Ramos (cell line): Measurements from ENCODE around the gene FSIP2.

ENCODE experiments used
- in situ Hi-C: fragments of 300-500 bp; cut with MboI; formaldehyde crosslinking; loops from one replicate; pipeline ENCODE4 v1.14.3; 2022; ENCODE audit warnings: low sequenced_read_pairs; ENCODE audit not compliant: unreplicated experiment

Gene FSIP2, protein sequence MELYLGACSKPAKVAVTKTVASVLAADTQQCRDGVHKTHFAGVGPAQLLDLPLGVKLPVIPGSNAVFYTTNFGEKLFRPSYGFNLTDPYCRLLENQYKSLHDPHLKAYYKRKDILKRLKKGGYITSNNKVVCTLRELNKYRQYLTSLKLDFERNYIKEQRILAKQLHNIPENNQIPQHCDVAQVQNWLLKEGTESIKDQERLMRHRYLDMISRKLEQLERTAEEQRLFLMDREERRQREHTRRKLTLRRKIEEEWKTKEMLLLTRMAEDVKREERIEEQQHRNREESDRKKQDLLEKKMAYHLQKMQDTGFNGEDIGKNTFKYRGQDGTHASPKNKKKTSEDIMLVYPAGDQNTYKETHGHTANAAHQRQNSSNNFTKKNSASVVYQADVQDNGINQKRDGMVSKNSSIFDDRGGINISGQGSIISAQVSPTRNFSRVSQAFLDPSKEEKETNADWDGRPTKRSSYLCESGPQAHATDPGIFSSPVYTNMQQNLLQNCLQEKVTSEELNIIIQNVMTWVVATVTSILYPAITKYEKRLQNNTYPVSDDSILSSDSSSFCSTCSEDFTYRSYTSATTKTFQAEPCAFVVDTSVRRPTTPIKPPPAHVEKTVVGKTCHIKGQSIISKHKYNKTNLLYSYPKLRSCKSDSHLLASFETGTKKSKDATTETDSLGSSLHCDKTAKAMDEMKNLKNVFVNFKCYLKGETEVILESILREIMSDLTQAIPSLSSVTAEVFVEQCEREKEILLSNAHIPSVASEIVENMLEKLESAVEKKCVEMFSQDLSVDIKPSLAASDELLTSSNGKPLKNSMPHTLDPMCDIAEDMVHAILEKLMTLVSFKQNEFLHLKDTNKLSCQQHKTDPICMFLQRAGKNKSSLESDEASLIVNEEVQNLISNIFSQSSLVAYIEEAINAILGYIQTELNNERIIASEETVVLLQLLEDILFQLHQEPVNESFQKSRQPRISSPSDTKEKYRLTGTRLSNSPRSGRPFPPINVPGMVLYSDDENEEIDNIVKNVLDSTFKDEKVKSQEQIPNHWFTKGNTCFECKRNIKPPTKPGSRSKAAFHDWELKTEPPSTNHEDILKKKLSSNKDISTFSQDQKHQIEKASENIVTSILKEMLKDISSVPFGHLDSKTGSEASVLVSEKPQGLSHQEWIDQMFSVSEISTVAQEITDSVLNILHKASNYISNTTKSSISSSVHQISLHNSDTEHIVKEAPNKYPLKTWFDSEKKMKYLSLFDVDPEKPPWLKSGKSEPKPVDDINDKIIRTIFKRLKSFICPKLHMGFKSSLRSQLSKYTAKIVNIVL (N-terminal part only)

DNA sequence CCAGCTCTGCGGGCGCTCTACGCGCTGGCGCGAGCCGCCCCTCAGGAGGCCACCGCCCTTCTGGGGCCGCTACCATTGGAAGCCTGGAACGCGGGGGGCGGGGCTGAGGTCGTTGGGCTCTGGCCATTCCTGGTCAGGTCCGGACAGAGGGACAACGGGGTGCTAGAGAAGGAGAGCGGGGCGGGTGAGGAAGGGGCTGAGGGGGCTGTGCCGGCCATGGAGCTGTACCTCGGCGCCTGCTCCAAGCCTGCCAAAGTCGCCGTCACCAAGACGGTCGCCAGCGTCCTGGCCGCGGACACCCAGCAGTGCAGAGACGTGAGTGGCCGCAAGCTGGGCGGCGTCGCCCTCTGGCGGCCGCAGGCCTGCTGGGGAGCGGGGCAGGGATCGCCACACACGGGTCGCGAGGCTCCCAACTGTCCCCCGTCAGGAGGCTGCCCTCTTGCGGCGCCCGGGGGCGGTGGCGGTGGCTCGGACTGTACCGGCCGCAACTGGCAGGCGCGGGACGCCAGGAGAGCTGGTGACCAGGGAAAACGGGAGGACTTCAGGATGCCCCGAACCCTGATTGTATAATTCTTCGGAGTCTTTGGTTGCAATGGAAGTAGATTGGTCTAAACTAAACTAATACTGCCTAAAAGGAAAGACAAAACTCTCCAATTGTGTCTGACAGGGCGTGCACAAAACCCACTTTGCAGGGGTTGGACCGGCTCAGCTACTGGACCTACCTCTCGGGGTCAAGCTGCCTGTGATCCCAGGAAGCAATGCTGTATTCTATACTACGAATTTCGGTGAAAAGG lies at the start of gene FSIP2:
FSIP2 (plus strand) TSS at position 126 of the 794 bp plus-strand sequence; CDS start at position 217, 91 bp downstream.
- in situ Hi-C loops = no loop called here

DNA sequence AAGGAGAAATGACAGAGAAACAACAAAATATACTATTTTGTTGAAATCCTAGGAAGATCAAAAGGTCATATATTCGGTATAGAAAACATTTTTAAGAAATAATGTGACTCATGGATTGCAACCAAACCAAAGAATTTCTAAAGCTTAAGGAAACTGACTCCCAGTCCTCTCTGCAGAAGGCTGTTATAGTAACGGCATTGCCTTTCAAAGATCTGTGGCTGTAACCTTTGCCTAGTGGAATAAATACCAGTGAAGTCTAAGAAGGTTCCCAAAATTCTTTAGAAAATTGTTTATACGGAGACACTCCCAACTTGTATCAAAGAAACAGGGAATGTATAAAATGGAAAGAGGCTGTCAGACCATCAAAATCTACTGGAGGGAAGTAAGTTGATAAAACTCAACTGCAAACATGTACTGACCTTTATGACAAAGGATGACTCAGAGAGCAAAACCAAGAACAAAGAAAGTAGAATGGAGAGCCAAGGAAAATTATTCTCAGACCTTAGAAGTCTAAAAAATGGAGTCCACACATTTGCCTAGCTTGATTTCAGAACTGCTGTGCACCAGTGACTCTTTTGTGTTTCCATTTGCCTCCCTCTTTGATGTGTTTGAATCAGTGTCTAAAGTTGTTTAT lies 48.6 kb upstream of the FSIP2 start:
- in situ Hi-C loops = no loop called here

DNA sequence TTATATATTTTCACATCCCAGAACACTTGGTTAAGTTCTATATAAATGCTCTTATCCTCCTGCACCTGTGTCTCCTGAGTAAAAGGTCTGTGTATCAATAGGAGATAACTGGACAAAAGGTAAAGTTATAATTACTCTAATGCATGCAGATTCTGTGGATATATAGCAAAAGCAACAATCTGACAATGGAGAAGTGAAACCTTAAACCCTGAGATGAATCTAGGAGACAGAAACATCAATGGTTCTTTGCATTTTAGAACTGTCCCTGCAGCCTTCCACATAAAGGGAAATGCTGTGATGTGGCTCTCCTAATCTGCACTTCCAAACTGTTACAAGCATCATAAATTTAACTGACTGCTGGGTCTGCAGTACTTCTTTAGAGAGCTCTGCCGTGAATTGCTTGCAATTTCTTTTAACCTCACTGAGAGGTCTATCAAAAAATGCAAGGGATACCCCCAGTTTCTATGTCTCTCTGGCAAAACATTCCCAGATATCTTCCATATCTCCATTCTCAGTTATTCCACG lies 42.8 kb upstream of the FSIP2 start:
- in situ Hi-C loops = no loop called here

DNA sequence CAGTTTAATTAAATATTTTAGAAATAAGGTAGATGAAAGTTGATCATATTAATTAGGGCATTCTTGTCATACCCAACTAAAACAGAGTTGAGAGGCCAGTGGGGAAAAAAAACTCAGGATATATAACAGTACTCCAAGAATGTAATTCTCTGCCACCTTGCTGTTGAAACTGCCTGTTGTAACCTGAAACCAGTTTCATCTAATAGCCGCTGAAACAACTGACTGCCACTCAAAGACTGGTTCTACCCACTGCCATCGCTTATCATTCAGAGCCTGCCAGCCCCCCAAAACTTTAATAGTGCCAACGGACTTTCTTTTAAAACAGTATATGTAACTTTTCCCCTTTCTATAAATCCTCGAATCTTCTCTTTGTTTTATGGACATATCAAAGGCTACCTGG lies 37.7 kb upstream of the FSIP2 start:
- in situ Hi-C loops = no loop called here

DNA sequence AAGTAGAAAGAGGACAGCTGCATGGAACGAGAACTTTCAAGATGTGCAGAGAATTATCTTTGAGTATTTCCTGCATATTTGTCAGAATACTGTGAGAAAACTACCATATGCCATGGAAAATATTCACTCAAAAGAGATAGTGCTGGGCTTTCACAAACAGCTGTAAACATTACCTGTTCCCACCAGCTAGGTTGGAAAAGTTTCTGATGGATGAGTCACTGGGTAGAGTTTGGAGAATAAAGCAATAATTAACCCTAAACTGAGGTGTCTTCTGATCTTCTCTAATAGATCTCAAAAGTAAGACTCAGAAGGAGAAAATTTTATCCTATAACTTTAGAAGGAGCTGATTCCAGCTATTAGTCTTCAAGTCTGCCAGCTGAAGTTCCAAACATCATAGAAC lies 3.9 kb upstream of the FSIP2 start:
- in situ Hi-C loops = no loop called here

DNA sequence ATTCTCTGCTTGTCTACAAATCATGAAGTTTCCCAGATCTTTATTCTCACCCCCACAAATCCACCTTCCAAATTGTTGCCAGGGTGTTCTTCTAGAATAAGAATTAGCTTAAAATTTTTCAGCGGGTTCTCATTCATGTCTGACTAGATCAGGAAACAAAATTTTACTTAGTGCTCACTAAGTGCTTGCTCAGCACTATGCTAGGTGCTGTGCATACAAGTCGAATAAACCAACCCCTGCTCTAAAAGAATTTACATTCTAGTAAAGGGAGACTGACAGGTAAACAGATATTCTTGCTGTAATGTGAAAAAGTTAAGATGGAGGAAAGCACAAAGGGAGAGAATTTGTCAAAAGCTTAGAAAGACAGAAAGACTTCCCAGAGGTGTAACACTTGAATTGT lies 2.4 kb upstream of the FSIP2 start:
- in situ Hi-C loops = no loop called here

DNA sequence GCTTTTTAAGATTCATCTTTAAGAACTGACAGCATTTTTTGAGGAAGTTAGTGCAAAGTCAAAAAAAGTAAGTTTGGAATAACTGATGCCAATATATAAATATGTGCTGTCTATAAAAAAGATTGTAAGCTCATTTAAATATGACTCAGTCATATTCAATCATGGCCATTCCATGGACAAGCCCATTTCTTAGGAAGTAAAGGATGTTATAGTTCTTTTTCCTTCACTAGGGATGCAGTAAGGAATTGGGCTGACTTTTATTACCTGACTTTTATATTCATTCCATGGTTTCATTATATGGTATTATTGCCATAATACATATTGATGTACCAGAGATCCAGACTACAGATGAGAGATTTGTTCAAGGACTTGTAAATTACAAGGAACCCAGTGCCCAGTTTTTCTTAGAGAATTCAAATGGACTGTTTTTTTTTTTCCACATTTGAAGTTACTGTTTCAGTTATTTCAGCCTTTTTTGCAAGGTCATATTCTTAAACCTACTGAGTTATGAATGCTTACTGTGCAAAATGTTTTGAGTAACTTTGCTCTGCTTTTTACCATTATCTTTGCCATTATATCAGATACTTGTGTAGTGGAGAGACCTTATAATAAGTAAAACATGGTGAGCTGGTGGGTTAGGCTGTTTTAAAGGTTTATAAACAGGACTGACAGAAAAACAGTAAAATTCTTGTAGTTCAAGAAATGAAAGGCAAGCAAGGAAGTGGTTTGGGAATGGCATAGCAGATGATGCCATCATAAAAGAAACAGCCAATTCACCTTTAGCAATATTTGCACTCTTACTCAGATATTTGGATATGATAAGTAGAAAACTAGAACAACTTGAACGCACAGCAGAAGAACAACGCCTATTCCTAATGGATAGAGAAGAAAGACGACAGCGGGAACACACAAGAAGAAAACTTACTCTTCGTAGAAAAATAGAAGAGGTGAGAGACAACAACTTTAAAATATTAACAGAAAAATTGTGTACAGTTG lies 7.6 kb downstream of the FSIP2 start:
- in situ Hi-C loops = no loop called here

DNA sequence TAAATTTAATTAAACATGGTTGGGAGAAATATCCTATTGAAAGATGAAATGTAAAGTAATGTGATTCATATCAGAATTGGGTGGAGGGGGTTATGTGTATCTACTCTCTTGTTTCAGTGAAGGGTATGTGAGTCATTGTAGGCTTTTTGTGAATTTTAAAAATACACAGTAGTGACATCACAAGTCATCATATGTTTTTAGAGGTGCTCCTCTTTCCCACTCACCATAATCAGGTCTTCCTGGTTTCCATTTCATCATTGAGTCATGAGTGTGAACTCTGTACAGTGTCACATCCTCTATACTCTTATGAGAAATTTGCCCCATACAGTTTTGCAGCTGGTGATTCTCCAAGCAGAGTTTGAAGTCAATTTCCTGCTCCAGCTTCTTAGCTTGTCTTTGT lies 18.8 kb downstream of the FSIP2 start:
- in situ Hi-C loops = no loop called here

DNA sequence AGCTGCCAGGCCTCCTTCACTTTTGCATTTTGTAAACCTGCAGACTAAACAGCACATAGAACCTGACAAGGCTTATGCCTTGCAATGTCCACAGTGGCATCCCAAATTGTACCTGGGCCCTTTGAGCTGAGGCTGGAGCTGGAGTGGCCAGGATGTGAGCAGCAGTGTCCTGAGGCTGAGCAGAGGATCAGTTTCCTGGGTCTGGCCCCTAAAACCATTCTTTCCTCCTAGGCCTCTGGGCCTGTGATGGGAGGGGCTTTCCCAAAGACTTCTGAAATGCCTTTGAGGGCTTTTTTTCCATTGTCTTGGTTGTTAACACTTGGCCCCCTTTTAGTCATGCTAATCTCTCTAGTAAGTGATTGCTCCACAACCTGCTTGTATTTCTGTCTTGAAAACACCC lies 32.8 kb downstream of the FSIP2 start:
- in situ Hi-C loops = no loop called here

DNA sequence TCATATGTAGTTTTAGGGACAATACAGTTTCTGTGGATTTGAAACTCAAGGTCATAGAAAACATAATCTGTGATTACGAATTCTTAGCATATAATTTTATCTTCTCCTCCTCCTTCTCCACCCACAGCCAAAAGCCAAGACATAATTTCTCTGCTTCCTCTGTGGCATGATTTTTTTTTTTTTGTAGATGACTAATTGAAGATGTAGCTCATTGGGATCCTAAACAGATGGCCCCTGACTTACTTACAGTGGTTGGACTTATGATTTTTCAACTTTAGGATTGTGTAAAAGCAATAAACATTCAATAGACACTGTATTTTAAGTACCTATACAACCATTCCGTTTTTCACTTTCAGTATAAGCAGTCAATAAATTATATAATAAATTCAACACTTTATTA lies 42.3 kb downstream of the FSIP2 start:
- in situ Hi-C loops = no loop called here

DNA sequence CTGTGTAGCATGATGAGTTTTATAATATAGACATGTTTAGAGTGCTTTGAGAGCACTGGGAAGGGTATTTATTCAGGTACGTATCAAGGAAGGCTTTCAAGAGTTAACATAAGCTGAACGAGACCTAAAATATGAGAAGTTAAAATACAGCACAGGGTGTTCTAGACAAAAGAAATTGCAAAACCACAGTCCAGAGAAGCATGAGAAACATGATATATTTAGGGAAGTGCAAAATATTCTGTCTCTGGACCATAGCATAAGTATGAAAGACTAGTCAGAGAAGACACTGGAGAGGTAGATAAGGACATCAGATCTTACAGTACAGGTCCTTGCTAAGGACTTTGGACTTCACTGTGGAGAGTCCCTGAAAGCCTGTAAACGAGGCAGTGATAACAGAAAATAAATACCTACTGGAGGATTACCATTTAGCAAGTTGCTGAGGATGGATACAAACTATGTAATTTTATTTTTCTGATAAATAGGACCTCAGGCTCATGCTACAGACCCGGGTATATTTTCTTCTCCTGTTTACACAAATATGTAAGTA lies 43.7 kb downstream of the FSIP2 start:
- in situ Hi-C loops = no loop called here

DNA sequence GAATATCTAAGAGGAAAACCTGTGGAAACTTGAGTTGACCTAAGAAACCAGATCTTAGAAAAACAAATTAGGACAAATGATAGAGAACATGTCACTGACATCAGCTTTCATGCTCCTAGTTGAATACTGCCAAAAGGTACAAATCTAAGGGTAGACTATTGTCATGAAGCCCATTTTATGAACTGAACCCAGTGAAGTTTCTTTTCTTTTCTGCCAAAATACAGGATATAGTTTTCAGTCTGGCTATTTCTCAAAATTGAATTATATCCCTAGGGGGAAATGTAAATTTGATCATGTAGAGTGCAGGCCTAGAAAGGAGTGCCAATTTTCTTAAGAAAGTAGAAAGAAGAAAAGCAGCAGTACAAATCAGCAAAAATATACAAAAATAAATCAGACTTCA lies 46.6 kb downstream of the FSIP2 start:
- in situ Hi-C loops = no loop called here

DNA sequence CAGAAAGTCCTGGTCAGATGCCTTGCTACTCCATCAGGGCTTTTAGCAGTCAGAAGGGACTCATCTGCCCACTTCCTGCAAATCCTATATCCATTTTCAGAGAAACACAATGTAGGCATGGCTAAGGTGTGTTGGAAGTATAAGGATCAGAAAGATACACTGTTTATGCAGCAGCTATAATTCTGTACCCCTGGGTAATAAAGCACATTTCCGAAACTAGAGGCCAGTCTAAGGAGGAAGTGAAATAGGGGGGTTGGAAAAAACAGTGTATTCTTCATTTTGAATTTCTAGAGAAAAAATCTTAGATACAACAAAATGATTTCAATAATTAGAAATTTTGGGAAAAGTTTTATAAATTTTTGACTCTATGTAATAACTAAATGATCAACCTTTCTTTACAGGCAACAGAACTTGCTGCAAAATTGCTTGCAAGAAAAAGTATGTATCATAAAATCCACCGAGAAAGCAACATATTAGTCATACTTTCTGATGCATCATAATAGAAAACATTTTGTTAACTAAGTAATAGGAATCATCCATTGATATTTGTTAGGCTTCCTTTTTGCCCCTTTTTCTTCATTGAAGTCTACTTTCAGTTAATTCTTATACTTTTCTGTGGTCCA lies 47.4 kb downstream of the FSIP2 start:
- in situ Hi-C loops = no loop called here

DNA sequence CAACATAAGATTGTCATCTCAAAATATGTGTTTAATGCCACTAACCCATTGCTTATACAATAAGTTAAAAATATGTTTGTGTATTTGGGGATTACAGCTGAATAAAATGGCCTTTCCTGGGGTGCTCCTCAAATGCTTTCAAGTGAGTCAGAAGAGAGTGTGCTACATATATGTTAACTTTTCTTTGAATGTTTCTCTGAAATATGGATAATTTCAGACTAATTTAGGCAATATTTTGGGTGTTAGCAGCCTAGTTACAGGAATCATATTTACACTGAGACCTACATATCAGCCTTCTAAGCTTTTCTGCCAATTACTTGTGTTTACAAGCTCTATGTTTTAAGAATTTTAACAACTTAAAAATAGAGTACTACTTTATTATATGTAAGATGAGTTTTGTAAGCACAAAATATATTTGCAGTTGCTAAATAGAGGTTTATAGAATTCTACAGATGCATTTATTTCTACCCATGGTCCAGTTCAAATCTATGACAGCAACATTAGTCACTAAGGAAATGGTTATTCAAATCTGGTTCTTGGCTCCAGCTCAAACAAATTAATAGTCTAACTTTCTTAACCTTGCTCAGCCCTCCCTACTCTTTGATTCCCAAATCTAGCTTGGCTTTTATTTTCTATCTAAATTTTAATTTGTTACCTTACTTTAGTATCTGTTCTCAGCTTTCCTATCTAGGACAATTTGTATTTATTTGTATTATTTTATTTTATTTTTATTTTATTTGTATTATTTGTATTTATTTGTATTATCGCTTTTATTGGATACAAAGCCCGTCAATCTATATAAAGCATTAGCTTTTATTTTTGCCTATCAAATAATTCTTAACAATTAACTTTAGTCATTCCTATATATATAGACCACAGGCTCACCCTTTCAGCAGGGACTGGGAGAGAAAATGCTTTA lies 48.9 kb downstream of the FSIP2 start:
- in situ Hi-C loops = no loop called here

DNA sequence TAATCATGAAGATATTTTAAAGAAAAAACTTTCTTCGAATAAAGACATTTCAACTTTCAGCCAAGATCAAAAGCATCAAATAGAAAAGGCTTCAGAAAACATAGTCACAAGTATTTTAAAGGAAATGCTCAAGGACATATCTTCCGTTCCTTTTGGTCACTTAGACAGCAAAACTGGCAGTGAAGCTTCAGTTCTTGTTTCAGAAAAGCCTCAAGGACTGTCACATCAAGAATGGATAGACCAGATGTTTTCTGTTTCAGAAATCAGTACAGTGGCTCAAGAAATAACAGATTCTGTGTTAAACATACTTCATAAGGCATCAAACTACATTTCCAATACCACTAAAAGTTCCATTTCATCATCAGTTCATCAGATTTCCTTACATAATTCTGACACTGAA lies 51.8 kb downstream of the FSIP2 start:
- in situ Hi-C loops = no loop called here
